ENCODE data around the gene PNPO.
"Not testable (repeated sequence)": the region's sequence is repeated elsewhere in the genome, so short reads cannot be mapped to it uniquely, and the experiment has no call there.

PNPO gene

DNA sequence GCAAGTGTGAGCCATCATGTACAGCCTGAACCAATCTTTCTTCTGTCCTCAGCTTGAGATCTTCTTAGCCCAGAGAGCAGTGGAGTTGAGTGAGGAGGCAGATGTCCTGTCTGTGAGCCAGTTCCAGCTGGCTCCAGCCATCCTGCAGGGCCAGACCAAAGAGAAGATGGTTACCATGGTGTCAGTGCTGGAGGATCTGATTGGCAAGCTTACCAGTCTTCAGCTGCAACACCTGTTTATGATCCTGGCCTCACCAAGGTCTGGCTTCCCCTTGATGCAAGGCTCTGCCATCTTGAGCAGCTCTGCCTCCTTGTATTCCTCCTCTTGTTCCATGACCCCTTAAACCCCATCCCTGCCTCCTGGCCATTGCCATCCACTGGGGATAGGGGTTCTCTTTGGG is 39.2 kb downstream of the PNPO start:
- DNase-seq, result no peak

DNA sequence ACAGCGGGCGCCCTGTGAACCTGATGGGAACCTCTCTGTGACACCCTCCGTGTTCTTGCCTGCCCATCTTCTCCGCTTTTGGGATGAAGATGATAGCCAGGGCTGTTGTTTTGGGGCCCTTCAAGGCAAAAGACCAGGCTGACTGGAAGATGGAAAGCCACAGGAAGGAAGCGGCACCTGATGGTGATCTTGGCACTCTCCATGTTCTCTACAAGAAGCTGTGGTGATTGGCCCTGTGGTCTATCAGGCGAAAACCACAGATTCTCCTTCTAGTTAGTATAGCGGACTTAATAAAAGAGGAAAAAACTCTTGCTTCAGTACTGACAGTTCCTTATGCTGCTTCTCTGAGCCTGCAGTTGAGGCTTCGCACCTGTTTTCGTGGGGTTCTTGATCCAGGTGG is 40.1 kb downstream of the PNPO start:
- no peak for DNase-seq

DNA sequence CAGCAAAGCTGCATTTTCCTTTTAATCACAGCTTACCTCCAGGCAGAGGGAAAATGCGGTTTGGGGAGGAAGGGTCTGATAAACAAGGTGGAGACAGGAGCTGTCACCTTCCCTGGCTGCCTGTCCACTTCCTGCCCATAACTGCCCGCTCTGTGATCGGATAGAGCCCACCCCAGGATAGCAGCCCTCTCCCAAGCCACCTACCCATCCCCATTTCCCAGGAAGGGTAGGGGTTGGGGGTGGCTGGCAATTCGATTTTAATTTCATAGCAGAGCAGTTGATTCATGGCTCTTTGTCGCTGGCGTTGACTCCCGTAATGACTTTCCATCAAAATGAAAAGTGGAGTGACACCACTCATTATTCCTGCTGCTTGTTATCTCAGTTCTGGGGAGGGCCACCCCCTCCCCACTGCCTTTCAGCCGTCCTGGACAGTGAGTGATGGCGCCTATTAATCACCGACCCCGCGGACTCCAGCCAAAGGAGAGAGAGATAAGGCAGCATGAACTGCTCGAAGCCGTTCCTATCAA is 40.8 kb downstream of the PNPO start:
- DNase-seq, result no peak

DNA sequence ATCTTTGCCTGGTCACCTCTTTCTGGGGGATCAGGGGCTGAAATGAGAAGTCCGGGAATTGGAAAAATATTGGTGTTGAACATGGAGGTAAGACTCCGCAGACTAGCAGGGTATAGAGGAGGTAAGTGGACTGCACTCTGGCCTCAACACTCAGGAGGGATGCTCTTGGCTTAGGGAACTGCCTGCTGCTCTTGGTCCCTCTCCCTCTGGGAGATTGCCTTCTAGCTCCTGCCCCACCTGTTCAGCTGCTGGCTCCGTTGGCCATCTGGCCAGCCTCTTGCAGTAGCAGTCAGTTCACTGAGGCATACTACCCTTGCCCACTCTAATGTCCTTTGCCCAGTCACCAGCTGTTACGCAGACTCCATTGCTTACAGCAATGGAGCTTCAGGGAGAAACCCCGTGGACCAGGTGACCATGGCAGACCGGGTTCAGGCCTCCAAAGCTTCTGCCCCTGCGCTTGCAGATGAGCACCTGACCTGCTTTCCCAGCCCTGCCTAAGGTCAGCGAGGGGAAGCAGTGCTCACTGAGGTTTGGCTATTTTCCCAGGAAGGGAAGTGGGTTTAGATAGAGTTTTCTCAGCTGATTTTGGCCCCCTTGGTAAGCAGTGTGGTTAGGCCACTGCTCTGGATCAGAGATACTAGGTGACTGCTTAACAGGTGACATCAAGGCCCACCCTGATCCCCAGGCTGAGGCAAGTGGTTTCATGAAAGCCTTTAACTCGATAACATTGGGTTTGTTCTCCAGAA is 41.4 kb downstream of the PNPO start:
- DNase-seq, result no peak

DNA sequence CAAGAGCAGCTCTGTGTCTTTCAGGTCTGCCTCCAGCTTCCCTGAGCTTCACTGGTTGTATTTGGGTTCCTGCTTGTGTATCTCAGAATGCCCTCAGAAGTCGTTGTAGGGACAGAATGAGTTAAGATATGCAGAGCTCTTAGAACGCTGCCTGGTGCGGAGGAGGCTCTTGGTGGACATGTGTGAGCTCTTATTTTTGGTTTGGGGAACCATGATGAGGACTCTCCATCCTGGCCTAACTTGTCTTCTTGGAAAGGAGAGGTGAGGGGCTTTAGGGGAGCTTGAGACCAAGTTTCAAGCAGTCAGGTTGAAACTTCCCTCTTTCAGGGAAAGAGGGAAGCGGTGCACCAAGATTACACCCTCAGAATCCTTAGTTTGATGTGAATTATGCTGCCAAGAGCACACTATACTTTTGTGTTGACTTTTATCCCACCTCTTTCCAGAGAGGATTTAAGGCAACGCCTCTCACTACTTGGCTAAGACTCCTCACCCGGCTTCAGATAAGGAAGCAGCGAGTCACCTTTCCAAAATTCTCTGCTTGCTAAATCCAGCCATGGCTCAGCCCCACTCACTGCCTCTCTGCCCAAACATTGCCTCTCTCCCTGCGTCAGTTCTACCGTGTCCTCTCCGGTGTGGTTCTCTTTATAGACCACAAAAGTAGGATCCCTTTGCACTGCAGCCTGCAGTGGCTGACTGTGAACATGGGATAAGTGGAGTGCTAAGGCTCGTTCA is 42.3 kb downstream of the PNPO start:
- no peak for DNase-seq

DNA sequence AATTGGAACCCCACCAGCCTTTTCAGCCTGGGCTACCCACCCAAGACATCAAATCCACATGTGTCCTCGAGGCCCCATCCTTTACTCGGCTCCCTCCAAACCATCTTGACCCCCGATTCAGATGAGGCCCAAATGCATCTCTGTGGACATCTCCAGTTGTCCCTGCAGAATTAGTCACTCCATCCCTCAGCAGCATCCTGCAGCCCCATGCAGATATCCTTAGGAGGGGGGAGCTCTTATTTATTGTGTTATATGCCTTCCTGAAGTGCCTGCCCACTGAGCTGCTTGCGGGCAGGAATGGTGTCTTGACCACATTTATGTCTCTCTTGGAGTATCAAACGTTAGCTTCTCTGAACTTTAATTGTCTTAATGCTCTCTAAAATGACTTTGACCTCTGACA is 45.1 kb downstream of the PNPO start:
- no peak for DNase-seq

DNA sequence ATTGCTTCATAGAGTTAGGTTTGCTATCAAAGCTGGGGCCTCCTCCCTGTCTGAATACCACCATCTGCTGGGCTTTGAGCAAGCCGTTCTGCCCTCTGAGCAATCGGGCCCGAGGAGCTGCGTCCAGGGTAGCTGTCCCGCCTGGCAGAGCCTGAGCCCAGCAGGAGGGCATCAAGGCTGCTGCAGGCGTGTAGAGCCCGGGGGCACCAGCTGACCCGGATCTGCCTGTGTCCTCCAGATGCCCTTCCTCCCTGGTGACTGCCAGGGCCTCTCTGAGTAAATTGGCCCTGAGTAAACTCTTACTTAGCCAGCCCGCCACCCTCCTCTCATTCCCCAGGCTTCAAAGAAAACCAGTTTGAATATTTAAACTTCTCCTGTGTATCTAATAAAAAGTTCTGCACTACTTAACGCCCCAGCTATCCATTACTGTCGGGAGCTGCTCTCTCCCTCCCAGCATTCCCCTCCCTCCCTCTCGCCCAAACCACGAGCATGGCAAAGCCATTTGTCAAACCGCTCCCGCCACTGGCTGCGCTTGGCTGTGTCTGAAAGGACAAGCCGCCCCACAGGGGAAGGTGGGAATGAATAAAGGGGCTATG is 46.0 kb downstream of the PNPO start:
- DNase-seq, result peak; percentile 36

DNA sequence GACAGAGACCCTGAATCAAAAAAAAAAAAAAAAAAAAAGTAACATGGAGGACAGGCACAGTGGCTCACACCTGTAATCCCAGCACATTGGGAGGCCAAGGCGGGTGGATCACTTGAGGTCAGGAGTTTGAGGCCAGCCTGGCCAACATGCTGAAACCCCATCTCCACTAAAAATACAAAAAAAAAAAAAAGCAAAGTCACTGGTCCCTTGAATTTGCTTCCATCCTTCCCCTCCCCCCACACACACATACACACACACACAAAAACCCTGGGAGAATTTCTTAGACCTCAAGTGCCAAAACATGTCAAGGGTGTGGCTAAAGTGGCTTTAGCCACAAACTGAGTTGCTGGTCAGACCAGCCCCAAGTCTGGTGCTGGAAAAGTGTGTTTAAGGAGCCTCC is 47.1 kb downstream of the PNPO start:
- DNase-seq, result not testable (repeated sequence)

DNA sequence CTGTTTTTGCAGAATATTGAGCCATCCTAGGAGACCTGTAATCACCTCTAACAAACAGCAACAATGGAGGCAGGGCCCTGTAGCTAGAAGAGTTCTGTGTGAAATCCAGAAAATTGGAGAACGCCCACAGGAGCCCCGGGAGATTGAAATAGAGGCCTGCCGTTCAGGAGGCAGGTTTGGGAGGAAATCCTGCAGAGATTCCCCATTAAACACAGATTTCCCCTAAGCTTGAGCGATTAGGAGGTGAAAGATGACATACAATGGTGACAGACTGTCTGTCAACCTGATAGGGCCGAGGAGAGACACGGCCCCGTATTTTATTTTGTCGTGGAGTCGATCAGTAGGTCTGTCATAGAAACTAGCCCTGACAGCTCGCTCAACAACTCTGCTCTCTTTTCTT is 47.8 kb downstream of the PNPO start:
- DNase-seq, result no peak

DNA sequence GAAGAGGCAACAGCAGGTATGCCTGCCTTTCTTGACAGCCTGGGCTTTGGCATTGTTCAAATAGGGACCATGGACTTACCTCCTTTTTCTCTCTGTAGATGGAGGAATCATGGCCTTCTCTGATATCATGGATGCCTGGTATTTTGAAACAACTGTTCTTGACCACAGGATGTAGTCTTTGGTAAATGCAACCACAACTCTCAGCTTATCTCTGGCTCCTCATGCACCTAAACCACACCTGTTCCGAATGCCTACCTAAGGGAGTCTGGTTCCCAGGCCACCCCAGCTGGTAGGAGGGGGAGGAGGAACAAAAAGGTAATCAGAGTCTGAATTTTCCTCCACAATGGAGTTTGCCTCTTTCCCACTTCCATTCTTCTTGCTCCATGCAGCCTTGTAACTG is 48.3 kb downstream of the PNPO start:
- no peak for DNase-seq

DNA sequence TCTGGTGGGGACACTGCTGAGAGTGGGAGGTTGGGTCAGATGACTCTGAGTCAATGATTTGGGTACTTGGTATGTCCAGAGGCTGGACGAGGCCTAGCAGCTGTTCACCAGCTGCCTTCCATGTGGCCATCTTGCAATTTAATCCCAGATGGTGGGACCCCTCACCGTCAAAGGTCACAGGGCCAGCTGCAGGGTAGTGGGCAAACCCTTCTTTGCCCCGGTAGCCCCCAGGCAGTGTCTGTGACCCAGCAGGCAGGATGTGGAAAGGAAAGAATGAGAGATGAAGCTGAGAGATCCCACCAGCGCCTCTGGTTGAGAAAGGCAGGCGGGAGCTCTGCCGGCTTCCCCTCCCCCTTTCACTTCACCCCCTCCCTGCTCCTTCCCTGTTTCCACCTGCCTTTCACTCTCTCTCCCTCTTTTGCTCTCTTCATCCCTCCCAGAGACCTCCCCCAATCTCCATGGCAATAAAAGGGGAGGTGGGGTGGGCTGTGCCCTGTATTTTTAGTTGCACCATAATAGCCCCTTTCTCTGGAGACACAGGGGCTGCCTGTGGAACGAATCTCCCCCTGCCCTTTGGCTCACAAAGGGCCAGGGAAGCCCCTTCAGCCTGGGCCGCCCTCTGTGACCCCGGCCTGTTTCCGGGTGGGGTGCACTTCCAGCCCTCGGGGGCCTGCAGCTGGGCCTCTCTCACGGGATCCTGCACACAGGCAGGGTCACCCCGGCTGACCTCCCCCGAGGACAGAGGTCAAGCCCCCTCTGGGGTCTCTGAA is 49.8 kb downstream of the PNPO start:
- no peak for DNase-seq

DNA sequence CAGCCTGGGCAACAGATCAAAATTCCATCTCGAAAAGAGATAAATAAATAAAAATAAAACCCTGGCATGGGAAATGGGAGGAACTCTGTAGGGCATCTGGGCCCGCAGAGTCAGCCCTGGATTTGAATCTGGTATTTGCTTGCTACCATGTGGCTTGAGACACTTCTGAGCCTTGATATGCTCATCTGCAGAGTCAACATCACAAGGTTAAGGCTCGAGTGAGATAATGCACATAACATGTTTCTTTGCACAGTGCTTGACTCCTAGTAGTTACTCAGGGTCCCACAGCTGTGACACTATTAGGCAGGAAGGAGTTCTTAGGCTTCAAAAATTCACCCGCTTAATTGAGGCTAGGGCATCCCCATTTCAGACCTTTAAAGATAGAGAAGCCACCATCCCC is 50.8 kb downstream of the PNPO start:
- DNase-seq, result no peak

DNA sequence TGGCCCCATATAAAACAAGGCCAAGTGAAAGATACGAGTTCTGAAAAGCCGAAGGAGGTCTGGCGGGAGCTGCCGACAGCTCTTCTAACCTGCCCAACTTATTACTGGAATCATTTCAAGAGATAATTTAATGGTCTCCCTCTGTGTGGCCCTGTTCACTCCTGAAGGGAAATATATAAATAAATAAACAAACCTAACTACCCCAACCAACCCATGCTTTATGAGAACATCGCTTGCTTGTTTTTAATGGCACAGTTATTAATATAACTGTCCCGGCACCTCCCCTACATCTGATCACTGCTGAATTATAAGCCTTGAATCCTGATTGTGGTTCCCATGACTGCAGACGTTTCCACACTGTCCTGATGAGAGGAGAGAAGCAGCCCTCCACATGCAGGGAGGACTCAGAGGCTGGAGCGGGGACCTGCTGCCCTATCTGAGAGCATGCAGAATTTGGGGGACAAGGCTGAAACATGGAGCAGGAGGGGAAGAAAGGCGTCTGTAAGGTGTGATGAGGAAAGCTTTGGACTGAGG is 51.7 kb downstream of the PNPO start:
- no peak for DNase-seq

DNA sequence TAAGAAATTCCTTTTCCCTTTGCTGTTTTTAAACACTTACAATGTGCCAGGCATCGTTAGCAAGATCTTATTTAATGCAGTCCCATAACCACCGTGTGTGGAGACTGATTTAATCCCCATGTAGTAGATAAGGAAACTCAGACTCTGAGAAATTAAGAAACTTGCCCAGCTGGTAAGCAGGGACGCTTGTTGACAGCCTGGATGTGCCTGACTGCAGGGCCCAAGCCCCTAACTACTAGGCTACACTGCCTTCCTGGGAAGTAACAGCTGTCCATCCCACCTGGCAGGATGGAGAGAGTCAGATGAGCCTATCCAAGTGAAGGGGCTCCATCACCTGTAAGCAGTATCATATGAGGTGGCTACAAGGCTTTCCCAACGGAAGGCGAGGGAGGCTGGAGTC is 52.6 kb downstream of the PNPO start:
- DNase-seq, result no peak

DNA sequence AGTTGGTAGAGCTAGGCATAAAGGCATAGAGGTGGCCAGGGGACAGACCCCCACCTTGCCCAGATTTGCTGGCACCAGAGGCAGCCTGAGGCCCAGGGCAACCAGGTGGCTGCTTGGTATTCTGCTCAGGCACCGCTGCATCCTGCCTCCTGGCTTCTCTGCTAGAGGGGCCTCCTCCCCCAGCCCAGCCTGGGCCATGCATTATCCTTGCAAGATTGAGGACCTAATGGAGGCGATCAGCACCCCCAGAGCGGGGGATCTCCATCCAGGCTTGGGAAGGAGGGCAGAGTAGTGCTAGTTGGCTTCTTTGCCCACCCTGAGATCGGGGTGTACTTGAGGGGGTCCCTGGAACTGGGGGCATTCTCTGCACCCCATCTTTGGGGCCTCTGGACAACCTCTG is 53.4 kb downstream of the PNPO start:
- no peak for DNase-seq

DNA sequence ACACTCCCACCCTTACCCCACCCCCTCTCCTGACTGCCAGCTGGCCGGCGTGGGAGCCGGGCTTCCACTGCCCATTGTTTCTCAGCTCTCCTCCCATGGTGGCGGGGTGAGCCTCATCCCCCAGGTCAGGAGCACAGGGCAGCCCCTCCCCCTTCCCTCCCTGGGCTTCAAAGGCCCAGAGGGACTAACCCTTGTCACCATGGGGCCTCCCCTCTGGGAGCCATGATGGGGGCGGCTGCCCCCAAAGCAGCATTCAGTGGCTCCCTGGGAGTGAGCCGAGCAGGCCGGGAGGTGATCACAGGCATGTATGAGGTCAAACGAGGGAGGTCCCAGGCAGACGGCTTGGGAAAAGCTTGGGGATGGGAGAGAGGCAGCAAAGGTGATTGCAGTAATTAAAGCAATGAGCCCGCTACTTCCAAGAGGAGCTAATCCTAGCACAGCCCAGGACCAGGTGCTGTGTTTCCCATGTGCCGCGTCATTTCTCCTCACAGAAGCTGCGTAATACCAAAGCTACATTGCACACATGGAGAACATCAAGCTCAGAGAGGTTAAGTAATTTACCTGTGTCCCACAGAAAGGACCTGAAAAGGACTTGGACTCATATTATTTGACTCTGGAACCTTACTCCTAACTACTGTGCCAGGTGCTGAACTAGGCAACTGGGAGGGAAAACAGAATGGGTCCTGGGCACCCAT is 54.0 kb downstream of the PNPO start:
- DNase-seq, result no peak

DNA sequence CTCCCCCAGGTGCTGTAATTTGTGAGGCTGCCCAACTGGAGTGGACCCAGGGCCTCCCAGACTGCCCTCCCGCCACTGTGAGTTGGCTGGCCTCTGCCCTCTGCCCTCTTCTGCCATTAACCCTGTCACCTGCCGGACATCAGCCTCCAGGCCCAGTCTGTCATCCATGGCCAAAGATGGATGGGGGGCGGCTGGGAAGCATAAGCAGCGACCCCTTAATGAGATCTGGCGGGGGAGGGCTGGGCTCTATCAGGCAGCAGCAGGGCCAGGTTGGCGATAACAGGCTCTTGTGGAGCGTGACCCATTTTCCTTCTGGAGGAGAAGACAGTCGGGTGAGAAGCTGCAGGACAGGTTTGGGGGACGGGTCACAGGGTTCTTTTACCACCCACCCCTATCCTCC is 54.8 kb downstream of the PNPO start:
- no peak for DNase-seq

DNA sequence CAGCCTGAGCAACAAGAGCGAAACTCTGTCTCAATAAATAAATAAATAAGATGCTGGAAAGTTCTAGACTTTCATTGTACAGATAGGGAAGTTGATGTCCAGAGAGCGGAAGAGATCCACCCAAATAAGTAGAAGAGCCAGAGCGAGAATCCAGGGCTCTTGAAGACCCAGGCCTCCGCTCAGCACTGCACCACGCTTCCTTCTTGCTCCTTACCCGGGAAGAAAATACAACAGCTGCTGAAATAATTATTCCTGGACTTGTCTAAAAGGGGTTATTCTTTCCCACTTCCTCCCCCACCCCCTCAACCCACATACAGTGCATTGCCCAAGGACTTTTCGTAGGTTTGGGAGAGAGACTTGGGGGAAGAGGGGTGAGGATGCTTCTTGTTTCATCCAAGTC is 56.2 kb downstream of the PNPO start:
- no peak for DNase-seq

DNA sequence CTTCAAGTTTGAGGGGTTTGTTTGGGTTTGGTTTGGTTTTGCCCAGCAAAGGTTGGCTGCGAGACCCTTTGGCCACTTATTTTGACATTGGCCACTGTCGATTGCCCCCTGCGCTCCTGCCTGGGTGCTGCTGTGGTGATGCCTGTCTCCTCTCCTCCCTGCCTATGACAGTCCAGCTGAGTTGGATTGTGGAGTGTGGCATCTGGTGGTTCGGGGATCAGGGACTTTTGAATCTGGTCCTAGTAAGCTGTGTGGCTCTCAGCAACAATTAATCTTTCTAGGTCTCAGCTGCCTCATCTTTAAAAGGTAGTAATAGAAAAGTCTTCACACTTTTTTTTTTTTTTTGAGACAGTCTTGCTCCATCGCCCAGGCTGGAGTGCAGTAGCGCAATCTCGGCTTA is 56.7 kb downstream of the PNPO start:
- DNase-seq, result no peak
